Loucy (cell line): ENCODE results near the gene COX4I2.

Source experiments
- H2AFZ ChIP-seq: fragments of 200-600 bp; sonication (generic); 2 replicates; pipeline ENCODE4 v1.6.0; 2016; ENCODE audit warnings: antibody characterized with exemption, mild to moderate bottlenecking, low read length, moderate library complexity
- H3F3A ChIP-seq: fragments of 200-600 bp; 2 replicates; pipeline ENCODE4 v1.6.0; 2016; ENCODE audit warnings: antibody characterized with exemption, low read depth, mild to moderate bottlenecking
- H3K27me3 ChIP-seq: fragments of 200-600 bp; sonication (generic); 2 replicates; pipeline ENCODE4 v1.6.1; 2014; ENCODE audit warnings: low read length, mild to moderate bottlenecking; ENCODE audit not compliant: insufficient read depth, poor library complexity, severe bottlenecking
- H3K36me3 ChIP-seq: fragments of 200-600 bp; sonication (generic); 2 replicates; pipeline ENCODE4 v1.6.1; 2016; ENCODE audit warnings: low read length; ENCODE audit not compliant: insufficient read depth
- H3K4me1 ChIP-seq: fragments of 200-600 bp; sonication (generic); 2 replicates; pipeline ENCODE4 v1.5.1; 2014; ENCODE audit warnings: low read length, mild to moderate bottlenecking; ENCODE audit not compliant: insufficient read depth, poor library complexity, severe bottlenecking
- H3K4me2 ChIP-seq: fragments of 200-600 bp; sonication (generic); 2 replicates; pipeline ENCODE4 v1.6.0; 2014; ENCODE audit warnings: antibody characterized with exemption, low read length, low read depth, mild to moderate bottlenecking; ENCODE audit not compliant: poor library complexity, severe bottlenecking
- H3K4me3 ChIP-seq: fragments of 200-600 bp; sonication (generic); 2 replicates; pipeline ENCODE4 v1.5.1; 2014; ENCODE audit warnings: low read length, mild to moderate bottlenecking, mixed read lengths; ENCODE audit not compliant: poor library complexity, severe bottlenecking
- H3K79me2 ChIP-seq: fragments of 200-600 bp; sonication (generic); 2 replicates; pipeline ENCODE4 v1.6.1; 2014; ENCODE audit warnings: low read length; ENCODE audit not compliant: insufficient read depth
- H3K9ac ChIP-seq: fragments of 200-600 bp; sonication (generic); 2 replicates; pipeline ENCODE4 v1.6.0; 2014; ENCODE audit warnings: mild to moderate bottlenecking, low read depth, low read length, moderate library complexity; ENCODE audit not compliant: poor library complexity, severe bottlenecking
- H3K9me2 ChIP-seq: fragments of 200-600 bp; sonication (generic); replicated peaks from 2 replicates; pipeline ENCODE4 v1.6.1; 2016; ENCODE audit warnings: low read depth, low read length, mixed read lengths
- H3K9me3 ChIP-seq: fragments of 200-600 bp; sonication (generic); 2 replicates; pipeline ENCODE4 v1.6.1; 2014; ENCODE audit warnings: mild to moderate bottlenecking, antibody characterized with exemption, low read length, low read depth; ENCODE audit not compliant: insufficient read depth
- H4K20me1 ChIP-seq: fragments of 200-600 bp; sonication (generic); 2 replicates; pipeline ENCODE4 v1.6.0; 2014; ENCODE audit warnings: antibody characterized with exemption, low read length, mild to moderate bottlenecking; ENCODE audit not compliant: insufficient read depth, poor library complexity, severe bottlenecking
- EZH2phosphoT487 ChIP-seq: fragments of 200-600 bp; IDR thresholded peaks from 2 replicates; pipeline ENCODE4 v1.6.1; 2018; ENCODE audit warnings: antibody characterized with exemption, mild to moderate bottlenecking, moderate library complexity, borderline replicate concordance
- TF ChIP-seq, protein P1 (sequence below): fragments of 200-600 bp; sonication (generic); conservative IDR thresholded peaks from 2 replicates; pipeline ENCODE4 v1.5.1; 2014; ENCODE audit warnings: mild to moderate bottlenecking, antibody characterized with exemption, low read length

COX4I2 gene

DNA sequence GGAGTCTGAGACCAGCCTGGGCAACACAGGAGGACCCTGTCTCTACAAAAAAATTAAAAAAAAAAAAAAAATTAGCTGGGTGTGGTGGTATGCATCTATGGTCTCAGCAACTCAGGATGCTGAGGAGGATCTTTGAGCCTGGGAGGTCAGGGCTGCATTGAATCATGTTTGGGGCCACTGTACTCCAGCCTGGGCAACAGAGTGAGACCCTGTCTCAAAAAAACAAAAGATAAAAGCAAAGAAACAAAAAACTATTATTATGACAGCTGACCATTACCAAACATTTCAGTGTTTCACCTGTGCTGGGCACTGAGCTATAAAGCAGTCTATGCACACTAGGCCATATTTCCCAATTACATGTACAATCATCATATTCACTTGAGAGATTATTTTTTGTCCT lies 35.7 kb downstream of the COX4I2 start:
- peak overlapping the region; percentile 83 for H3K4me2 ChIP-seq
- no peaks in the 10 kb centered on the region for H3K9me2 ChIP-seq
- H3K79me2 ChIP-seq, result peaks cover 67% of the 10 kb centered on the region

DNA sequence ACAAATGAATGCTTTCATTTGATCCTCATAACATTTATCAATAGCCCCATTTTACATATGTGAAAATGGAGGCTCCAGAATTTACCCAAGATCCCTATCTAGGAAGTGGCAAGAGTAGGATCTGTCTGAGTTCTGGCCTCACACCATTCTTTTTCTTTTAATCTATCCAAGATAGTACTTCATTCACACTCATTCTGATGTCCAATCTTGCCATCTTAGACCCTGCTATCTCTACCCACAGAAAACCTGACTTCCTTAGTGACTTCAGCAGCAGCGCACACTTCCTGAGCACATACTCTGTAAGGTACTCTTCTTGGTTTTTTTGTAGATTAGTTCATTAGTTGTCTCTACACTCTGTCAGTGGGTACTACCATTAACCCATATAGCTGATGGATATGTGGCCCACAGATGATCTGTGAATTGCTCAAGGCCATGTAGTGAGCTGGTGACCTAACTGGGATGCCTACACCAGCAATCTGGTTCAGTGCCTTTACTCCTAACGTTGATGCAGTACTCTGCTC lies 36.3 kb downstream of the COX4I2 start:
- H3K9me3 ChIP-seq, result no peaks in the 10 kb centered on the region
- no peak overlapping the region for H2AFZ ChIP-seq
- H3K79me2 ChIP-seq, result peaks cover 68% of the 10 kb centered on the region
- H3K36me3 ChIP-seq, result peaks cover 21% of the 10 kb centered on the region; the same call in 1 of the 2 replicates
- peaks cover 18% of the 10 kb centered on the region for H3F3A ChIP-seq
- no peaks in the 10 kb centered on the region for H3K9me2 ChIP-seq
- H3K4me1 ChIP-seq, result peaks cover 63% of the 10 kb centered on the region
- TF ChIP-seq EZH2phosphoT487, result no peak
- TF ChIP-seq, protein P1, sequence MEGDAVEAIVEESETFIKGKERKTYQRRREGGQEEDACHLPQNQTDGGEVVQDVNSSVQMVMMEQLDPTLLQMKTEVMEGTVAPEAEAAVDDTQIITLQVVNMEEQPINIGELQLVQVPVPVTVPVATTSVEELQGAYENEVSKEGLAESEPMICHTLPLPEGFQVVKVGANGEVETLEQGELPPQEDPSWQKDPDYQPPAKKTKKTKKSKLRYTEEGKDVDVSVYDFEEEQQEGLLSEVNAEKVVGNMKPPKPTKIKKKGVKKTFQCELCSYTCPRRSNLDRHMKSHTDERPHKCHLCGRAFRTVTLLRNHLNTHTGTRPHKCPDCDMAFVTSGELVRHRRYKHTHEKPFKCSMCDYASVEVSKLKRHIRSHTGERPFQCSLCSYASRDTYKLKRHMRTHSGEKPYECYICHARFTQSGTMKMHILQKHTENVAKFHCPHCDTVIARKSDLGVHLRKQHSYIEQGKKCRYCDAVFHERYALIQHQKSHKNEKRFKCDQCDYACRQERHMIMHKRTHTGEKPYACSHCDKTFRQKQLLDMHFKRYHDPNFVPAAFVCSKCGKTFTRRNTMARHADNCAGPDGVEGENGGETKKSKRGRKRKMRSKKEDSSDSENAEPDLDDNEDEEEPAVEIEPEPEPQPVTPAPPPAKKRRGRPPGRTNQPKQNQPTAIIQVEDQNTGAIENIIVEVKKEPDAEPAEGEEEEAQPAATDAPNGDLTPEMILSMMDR, result no peak
- H3K4me3 ChIP-seq, result peak overlapping the region; percentile 70
- peak overlapping the region; percentile 77 for H3K9ac ChIP-seq
- no peaks in the 10 kb centered on the region for H3K27me3 ChIP-seq
- H3K4me2 ChIP-seq, result peak overlapping the region; percentile 83
- H4K20me1 ChIP-seq, result no peaks in the 10 kb centered on the region

More for the DNA sequence above, 35.7 kb downstream of the COX4I2 start:
- Histone ChIP-seq H2AFZ (no peak overlapping the region), H3K27me3 (no peaks in the 10 kb centered on the region), H3F3A (peaks cover 18% of the 10 kb centered on the region), H3K9ac (peak overlapping the region; percentile 77), H3K4me1 (peaks cover 57% of the 10 kb centered on the region), H3K36me3 (peaks cover 21% of the 10 kb centered on the region; the same call in 1 of the 2 replicates), H3K4me3 (peak overlapping the region; percentile 70), H3K9me3 (no peaks in the 10 kb centered on the region), H4K20me1 (no peaks in the 10 kb centered on the region)
- TF ChIP-seq, protein P1, result no peak
- TF ChIP-seq EZH2phosphoT487, result no peak

DNA sequence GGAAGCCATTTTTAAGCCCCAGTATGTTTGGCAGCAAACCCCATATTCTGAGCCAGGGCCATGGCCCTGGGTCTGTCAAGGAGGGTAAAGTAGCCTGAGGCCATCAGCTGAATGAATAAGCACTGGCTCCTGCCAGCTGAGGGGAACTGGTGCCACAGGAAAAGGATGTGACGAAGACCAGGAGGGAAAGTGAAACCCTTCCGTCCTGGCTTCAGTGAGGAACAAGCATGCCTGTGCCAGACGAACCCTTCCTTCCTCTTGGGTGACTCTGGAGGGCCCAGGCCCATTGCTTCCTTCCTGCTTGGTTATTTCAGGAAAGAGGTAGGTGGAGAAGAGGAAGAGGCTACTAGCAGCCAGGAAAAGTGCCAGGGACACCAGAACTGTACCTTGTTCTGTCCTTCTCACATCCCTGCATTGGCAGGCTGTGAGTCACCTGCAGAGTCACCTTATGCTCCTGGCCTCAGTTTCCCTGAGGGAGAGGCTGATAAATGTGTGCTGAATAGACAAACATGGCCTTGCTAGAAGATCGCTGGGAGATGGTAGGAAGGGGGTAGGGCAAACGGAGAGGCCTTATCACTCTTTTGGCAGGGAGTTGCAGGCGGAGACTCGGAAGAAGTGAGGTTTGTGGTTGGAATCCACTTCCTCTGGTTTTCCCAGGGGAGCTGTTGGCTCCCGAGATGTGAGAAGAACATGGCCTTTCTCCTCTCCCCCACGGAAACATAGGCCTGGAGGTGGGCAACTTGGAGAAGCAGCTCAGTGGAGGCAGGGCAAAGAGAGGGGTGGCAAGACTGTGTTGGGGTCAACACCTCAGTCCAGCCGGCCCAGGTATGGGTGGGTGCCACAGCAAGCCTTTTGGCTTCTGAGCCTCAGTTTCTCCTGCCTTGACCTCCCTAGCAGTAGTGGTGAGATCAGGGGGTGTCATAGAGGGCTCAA lies 37.4 kb downstream of the COX4I2 start:
- Histone ChIP-seq H3K9me3 (no peaks in the 10 kb centered on the region), H3K9ac (peak overlapping the region; percentile 77), H3K4me3 (peak overlapping the region; percentile 70), H3F3A (peaks cover 18% of the 10 kb centered on the region), H2AFZ (no peak overlapping the region), H3K36me3 (peaks cover 11% of the 10 kb centered on the region; the same call in 1 of the 2 replicates), H3K27me3 (no peaks in the 10 kb centered on the region), H3K4me2 (peak overlapping the region; percentile 83), H3K79me2 (peaks cover 67% of the 10 kb centered on the region), H3K9me2 (no peaks in the 10 kb centered on the region), H4K20me1 (no peaks in the 10 kb centered on the region), H3K4me1 (peaks cover 68% of the 10 kb centered on the region)
- TF ChIP-seq, protein P1, result no peak
- TF ChIP-seq EZH2phosphoT487, result no peak
